NCI-H146 treated with DMSO at 0.1 percent for 48 hours (cell line): Measurements from ENCODE around the gene HSPA8.

ENCODE experiments used
- DNase-seq: peaks from one replicate; lab custom pipeline; 2025; ENCODE audit not compliant: unreplicated experiment; lab: John Stamatoyannopoulos, UW

The HSPA8 gene

DNA sequence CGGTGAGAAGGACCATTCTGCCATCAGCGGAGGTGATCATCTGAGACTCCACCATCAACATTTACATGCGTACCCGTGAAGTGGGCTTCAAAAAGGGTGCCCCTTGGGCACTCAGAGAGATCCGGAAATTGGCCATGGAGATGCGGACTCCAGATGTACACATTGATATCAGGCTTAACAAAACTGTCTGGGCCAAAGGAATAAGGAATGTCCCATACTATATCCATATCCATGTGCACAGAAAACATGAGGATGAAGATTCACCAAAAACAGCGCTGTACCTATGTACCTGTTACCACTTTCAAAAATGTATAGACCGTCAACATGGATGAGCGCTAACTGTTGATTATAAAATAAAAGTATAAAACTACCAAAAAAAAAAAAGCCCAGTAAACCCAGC is 10.8 kb downstream of the HSPA8 start:
- no peak for DNase-seq

- DNase-seq, result no peak
Measured at GRCh38 chr11:123047947-123048293, 14.0 kb downstream of the HSPA8 start.

DNA sequence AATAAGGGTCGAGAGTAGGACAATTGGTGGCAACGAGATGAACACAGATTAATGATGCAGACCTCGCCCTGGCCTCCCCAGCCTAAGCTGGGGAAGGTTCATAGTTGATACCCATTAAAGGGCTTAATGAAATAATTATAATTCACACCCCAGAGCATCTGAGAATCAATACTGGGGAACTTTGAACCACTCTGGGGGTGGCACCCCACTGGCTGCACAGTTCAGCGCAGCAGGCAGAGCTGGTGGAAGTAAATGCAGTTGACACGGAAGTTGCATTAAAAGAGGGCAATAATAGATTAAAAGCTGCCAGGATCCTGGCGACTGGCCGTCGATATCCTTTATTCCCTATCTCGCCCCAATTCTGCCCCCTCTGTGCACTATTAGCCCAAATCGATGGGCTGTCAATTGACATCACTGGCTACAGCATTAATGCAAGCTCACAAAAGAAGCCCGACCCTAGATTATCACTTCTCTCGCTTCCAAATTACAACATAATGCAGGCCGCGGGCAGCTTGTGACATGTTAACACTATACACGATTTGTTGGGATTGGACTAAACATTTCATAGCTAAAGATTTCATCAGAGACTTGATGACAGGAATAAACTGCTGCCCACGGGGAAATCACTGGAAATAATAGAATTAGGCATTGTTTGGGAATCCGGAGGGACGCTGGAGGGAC is 14.5 kb downstream of the HSPA8 start:
- peak; percentile 11 for DNase-seq

- no peak for DNase-seq
Measured at GRCh38 chr11:123046473-123047259, 15.3 kb downstream of the HSPA8 start.

GRCh38 chr11:123045101-123045500 is 16.8 kb downstream of the HSPA8 start:
- no peak for DNase-seq

DNA sequence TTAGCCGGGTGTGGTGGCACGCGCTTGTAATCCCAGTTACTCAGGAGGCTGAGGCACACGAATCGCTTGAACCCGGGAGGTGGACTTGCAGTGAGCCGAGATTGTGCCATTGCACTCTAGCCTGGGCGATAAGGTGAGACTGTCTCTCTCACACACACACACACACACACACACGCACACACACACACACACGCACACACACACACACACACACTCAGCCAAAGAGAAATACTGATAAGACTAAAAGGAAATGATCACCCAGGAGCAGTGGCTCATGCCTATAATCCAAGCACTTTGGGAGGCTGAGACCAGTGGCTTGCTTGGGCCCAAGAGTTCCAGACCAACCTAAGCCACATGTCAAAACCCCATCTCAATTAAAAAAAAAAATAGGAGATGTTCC is 20.8 kb downstream of the HSPA8 start:
- no peak for DNase-seq

DNA sequence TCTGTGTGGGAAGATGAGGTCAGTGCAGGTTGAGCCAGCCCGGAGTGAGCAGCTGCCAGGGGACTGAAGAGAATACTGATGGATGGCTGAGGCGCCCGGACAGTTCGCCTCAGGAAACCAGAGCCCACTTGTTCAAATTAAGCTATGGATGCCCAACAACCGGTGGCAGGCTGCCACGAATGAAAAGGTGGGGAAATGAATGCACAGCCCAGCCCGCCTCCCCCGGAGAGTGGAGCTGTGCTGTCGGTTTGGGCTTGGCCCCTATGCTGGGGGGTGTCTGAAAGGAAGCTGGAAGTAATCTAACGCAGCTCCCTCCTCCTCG is 21.9 kb downstream of the HSPA8 start:
- no peak for DNase-seq

DNA sequence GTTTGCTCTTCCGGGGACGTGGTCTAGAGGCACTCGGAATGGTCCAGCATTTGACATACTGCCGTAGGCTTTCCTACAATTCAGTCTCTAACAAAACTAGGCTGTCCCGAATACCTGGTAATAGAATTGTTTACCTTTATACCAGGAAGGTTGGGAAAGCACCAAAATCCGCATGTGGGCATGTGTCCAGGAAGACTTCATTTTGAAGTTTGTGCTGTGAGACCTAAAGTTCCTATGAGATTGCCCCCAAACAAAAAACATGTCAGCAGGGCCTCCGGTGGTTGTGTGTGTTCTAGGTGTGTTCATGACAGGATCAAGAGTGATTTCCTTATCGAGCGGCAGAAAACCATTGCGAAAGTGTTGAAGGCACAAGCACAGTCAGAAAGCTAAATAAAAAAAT is 26.1 kb downstream of the HSPA8 start:
- DNase-seq, result no peak

DNA sequence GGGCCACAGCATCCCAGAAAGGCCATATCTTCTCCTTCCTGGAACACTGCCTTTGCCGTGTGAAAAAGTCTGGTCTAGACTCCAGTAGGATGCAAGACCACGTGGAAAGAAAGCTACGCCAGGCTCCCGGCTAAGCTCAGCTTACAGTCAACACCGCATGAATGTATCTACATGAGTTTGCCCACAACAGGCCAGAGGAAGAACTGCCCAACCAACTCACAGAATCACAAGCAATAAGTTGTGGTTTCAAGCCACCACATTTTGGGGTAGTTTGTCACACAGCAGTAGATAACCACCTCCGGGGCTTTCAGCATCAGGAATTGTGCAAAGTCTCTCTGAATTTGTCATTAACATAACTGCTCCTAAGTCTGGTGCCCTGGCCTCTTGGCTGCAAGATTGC is 27.3 kb downstream of the HSPA8 start:
- DNase-seq, result no peak

GRCh38 chr11:123033895-123034294 is 28.0 kb downstream of the HSPA8 start:
- DNase-seq, result peak; percentile 37

GRCh38 chr11:123030517-123030916 is 31.4 kb downstream of the HSPA8 start:
- DNase-seq, result no peak

- DNase-seq, result peak; percentile 27
Measured at GRCh38 chr11:123020968-123021367, 41.0 kb downstream of the HSPA8 start.

DNA sequence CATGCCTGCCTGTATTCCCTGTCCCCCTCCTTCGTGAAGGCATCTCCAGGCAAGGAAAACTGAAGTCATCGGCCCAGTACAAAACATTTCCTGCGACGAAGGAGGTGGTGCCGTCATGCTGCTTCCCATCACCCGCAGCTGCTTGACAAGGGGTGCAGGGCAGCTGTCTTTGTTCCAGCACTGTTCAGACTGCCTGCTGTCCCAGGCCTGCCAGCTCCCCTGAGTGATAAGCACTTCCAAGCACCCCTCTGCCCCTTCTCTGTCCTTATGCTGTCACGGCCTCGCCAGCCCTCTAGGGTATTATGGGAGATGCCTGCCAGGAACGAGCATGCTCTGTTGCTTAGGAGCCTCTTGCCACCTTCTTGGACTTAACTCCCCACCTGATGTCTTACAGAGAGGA is 43.2 kb downstream of the HSPA8 start:
- DNase-seq, result no peak

DNA sequence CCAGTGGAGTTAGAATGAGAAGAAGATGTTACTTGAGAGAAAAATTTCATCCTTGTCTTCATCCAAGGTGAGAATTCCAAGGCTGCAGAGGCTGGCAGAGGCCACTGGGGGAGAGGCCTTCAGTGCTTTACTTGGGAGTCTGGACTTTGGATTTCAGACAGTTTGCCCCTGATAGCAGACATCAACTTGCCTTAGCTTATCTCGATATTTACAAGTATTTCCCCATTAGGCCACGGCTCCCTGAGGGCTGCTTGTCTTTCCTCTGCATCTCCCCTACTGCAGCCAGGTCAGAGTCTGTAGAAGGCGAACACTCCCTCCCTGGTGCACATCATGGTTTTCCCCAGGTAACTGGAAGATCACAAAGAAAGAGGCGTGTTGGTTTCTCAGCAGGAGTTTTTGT is 50.4 kb downstream of the HSPA8 start:
- no peak for DNase-seq
